Measurements from ENCODE around the gene RPL37. TPM values are rescaled to one million over a fixed set of nuclear protein-coding genes. Genes with fewer than 3 reads are reported as not detected.

The RPL37 gene
- total and polyA plus RNA-seq, 3 experiments from 2014 or later: 1,652 to 1,994 (median 1,731) TPM

GRCh38 chr5:40780858-40781257 is 54.2 kb downstream of the RPL37 start:
- no peak overlapping the region for H3K4me3 ChIP-seq (ENCODE audit: low read length)
- CTCF ChIA-PET: interaction anchor here (1.4 kb wide), 1 partner anchor 10 kb away, joined by 6 read pairs; no protein-coding TSS in a partner anchor

GRCh38 chr5:40780199-40780598 is 54.8 kb downstream of the RPL37 start:
- Histone ChIP-seq H3K9me3 (ENCODE audit: low read length) (no peaks in the 10 kb centered on the region), H3K4me1 (ENCODE audit: insufficient read depth, low read length) (peaks cover 27% of the 10 kb centered on the region), H3K4me3 (ENCODE audit: low read length) (no peak overlapping the region), H3K36me3 (ENCODE audit: insufficient read depth, low read length) (peaks cover 16% of the 10 kb centered on the region), H3K27ac (ENCODE audit: low read depth, low read length) (no peak overlapping the region), H3K27me3 (ENCODE audit: insufficient read depth, low read length, poor library complexity, severe bottlenecking) (no peaks in the 10 kb centered on the region)
- Mint-ChIP-seq H3K36me3 (peaks cover 5 to 26% (median 8%) of the 10 kb centered on the region in 3 donors), H3K4me1 (peaks cover 51 to 71% (median 61%) of the 10 kb centered on the region in 3 donors), H3K9me3 (no peaks in the 10 kb centered on the region), H3K27me3 (no peaks in the 10 kb centered on the region), H3K4me3 (no peak overlapping the region), H3K27ac (no peak overlapping the region)
- DNase-seq: no peak
- CTCF ChIA-PET: no interaction called here
- POLR2A ChIA-PET: no interaction called here

More at GRCh38 chr5:40780858-40781257, 54.2 kb downstream of the RPL37 start:
- H3K9me3 Mint-ChIP-seq: no peaks in the 10 kb centered on the region
- Histone ChIP-seq H3K27me3 (ENCODE audit: insufficient read depth, low read length, poor library complexity, severe bottlenecking) (no peaks in the 10 kb centered on the region), H3K36me3 (ENCODE audit: insufficient read depth, low read length) (peaks cover 10% of the 10 kb centered on the region), H3K9me3 (ENCODE audit: low read length) (no peaks in the 10 kb centered on the region), H3K4me1 (ENCODE audit: insufficient read depth, low read length) (peaks cover 33% of the 10 kb centered on the region), H3K27ac (ENCODE audit: low read depth, low read length) (no peak overlapping the region)
- no peak for DNase-seq
- POLR2A ChIA-PET: no interaction called here
- peak overlapping the region in 1 of 7 donors; percentile 39 for H3K4me3 Mint-ChIP-seq
- peak overlapping the region in 3 of 8 donors; percentile 15 to 28 (median 23) for H3K27ac Mint-ChIP-seq
- H3K27me3 Mint-ChIP-seq: no peaks in the 10 kb centered on the region
- H3K4me1 Mint-ChIP-seq: peaks cover 55 to 76% (median 68%) of the 10 kb centered on the region in 3 donors
- peaks cover 4 to 24% (median 10%) of the 10 kb centered on the region in 3 donors for H3K36me3 Mint-ChIP-seq

- Mint-ChIP-seq H3K4me3 (no peak overlapping the region), H3K27me3 (no peaks in the 10 kb centered on the region), H3K9me3 (no peaks in the 10 kb centered on the region), H3K27ac (peak overlapping the region in 2 of 8 donors; percentile 21 to 24), H3K4me1 (peaks cover 50 to 67% (median 56%) of the 10 kb centered on the region in 3 donors), H3K36me3 (peaks cover 5 to 32% (median 8%) of the 10 kb centered on the region in 3 donors)
- ChIA-PET CTCF (no interaction called here), POLR2A (no interaction called here)
- Histone ChIP-seq H3K9me3 (ENCODE audit: low read length) (no peaks in the 10 kb centered on the region), H3K36me3 (ENCODE audit: insufficient read depth, low read length) (peaks cover 19% of the 10 kb centered on the region), H3K4me3 (ENCODE audit: low read length) (no peak overlapping the region), H3K27ac (ENCODE audit: low read depth, low read length) (no peak overlapping the region), H3K4me1 (ENCODE audit: insufficient read depth, low read length) (peaks cover 24% of the 10 kb centered on the region), H3K27me3 (ENCODE audit: insufficient read depth, low read length, poor library complexity, severe bottlenecking) (no peaks in the 10 kb centered on the region)
- no peak for DNase-seq
Measured at GRCh38 chr5:40779561-40779960, 55.5 kb downstream of the RPL37 start.

GRCh38 chr5:40778133-40778532 is 56.9 kb downstream of the RPL37 start:
- CTCF ChIA-PET: interaction anchor here (1.2 kb wide), 1 partner anchor 8 kb away, joined by 3 read pairs; no protein-coding TSS in a partner anchor
- POLR2A ChIA-PET: no interaction called here
- Mint-ChIP-seq H3K4me3 (no peak overlapping the region), H3K9me3 (no peaks in the 10 kb centered on the region), H3K36me3 (peaks cover 5 to 44% (median 9%) of the 10 kb centered on the region in 3 donors), H3K27me3 (no peaks in the 10 kb centered on the region), H3K4me1 (peaks cover 40 to 56% (median 42%) of the 10 kb centered on the region in 3 donors), H3K27ac (peak overlapping the region in 2 of 8 donors; percentile 40 to 56)
- no peak for DNase-seq
- Histone ChIP-seq H3K27ac (ENCODE audit: low read depth, low read length) (no peak overlapping the region), H3K27me3 (ENCODE audit: insufficient read depth, low read length, poor library complexity, severe bottlenecking) (no peaks in the 10 kb centered on the region), H3K4me1 (ENCODE audit: insufficient read depth, low read length) (peaks cover 15% of the 10 kb centered on the region), H3K4me3 (ENCODE audit: low read length) (no peak overlapping the region), H3K36me3 (ENCODE audit: insufficient read depth, low read length) (peaks cover 19% of the 10 kb centered on the region), H3K9me3 (ENCODE audit: low read length) (no peaks in the 10 kb centered on the region)

GRCh38 chr5:40776658-40776977 is 58.4 kb downstream of the RPL37 start:
- H3K4me1 Mint-ChIP-seq: peaks cover 27 to 42% (median 30%) of the 10 kb centered on the region in 3 donors
- Histone ChIP-seq H3K9me3 (ENCODE audit: low read length) (no peaks in the 10 kb centered on the region), H3K4me1 (ENCODE audit: insufficient read depth, low read length) (peaks cover 2% of the 10 kb centered on the region), H3K4me3 (ENCODE audit: low read length) (no peak overlapping the region), H3K27ac (ENCODE audit: low read depth, low read length) (no peak overlapping the region), H3K36me3 (ENCODE audit: insufficient read depth, low read length) (peaks cover 24% of the 10 kb centered on the region), H3K27me3 (ENCODE audit: insufficient read depth, low read length, poor library complexity, severe bottlenecking) (no peaks in the 10 kb centered on the region)
- no peak overlapping the region for H3K4me3 Mint-ChIP-seq
- no peaks in the 10 kb centered on the region for H3K9me3 Mint-ChIP-seq
- ChIA-PET CTCF (interaction anchor here (1.1 kb wide), 1 partner anchor 20 kb away, joined by 3 read pairs; no protein-coding TSS in a partner anchor), POLR2A (no interaction called here)
- H3K27me3 Mint-ChIP-seq: peaks cover 0 to 2% of the 10 kb centered on the region in 2 donors
- peak overlapping the region in 1 of 8 donors; percentile 27 for H3K27ac Mint-ChIP-seq
- H3K36me3 Mint-ChIP-seq: peaks cover 5 to 52% (median 13%) of the 10 kb centered on the region in 3 donors
- no peak for DNase-seq

GRCh38 chr5:40775846-40776657 is 59.0 kb downstream of the RPL37 start:
- Histone ChIP-seq H3K4me3 (ENCODE audit: low read length) (no peak overlapping the region), H3K27ac (ENCODE audit: low read depth, low read length) (no peak overlapping the region), H3K9me3 (ENCODE audit: low read length) (no peaks in the 10 kb centered on the region), H3K36me3 (ENCODE audit: insufficient read depth, low read length) (peaks cover 27% of the 10 kb centered on the region), H3K4me1 (ENCODE audit: insufficient read depth, low read length) (no peaks in the 10 kb centered on the region), H3K27me3 (ENCODE audit: insufficient read depth, low read length, poor library complexity, severe bottlenecking) (no peaks in the 10 kb centered on the region)
- Mint-ChIP-seq H3K36me3 (peaks cover 5 to 54% (median 13%) of the 10 kb centered on the region in 3 donors), H3K27ac (peak overlapping the region in 4 of 8 donors; percentile 0 to 34 (median 16)), H3K27me3 (peaks cover 0 to 2% of the 10 kb centered on the region in 2 donors), H3K9me3 (no peaks in the 10 kb centered on the region), H3K4me3 (no peak overlapping the region), H3K4me1 (peaks cover 21 to 36% (median 26%) of the 10 kb centered on the region in 3 donors)
- CTCF ChIA-PET: no interaction called here
- POLR2A ChIA-PET: no interaction called here
- DNase-seq: no peak

Other genes starting within 250 kb of the RPL37 start
- gene PTGER4, start 155.3 kb downstream of the RPL37 start, total RNA-seq: 10 to 100 TPM; 49.5 to 53.9 TPM
- 84.1 TPM for gene PTGER4, start 155.3 kb downstream of the RPL37 start, polyA plus RNA-seq
- 10 to 100 TPM; 25.3 to 27.7 TPM for gene TTC33, start 79.3 kb downstream of the RPL37 start, total RNA-seq
- gene TTC33, start 79.3 kb downstream of the RPL37 start, polyA plus RNA-seq: 13.9 TPM
- 10 to 100 TPM; 73.3 to 79.4 TPM for gene PRKAA1, start 36.8 kb downstream of the RPL37 start, total RNA-seq
- gene PRKAA1, start 36.8 kb downstream of the RPL37 start, polyA plus RNA-seq: 46.7 TPM
- gene CARD6, start 6.1 kb upstream of the RPL37 start, total RNA-seq: 1 to 10 TPM; 1.8 to 2.1 TPM
- 2.3 TPM for gene CARD6, start 6.1 kb upstream of the RPL37 start, polyA plus RNA-seq
- gene C7, start 74.3 kb upstream of the RPL37 start, total RNA-seq: not detected
- not detected for gene C7, start 74.3 kb upstream of the RPL37 start, polyA plus RNA-seq
- gene MROH2B, start 236.1 kb upstream of the RPL37 start, total RNA-seq: not detected
- not detected for gene MROH2B, start 236.1 kb upstream of the RPL37 start, polyA plus RNA-seq